HG03565 (cell line): Measurements from ENCODE around the gene MAGI2.

Experiments
- ATAC-seq: cut with Tn5 transposase; IDR thresholded peaks from one replicate; pipeline ENCODE4 v1.9.1; 2021; ENCODE audit warnings: mild to moderate bottlenecking, moderate library complexity; ENCODE audit not compliant: unreplicated experiment

The MAGI2 gene

DNA sequence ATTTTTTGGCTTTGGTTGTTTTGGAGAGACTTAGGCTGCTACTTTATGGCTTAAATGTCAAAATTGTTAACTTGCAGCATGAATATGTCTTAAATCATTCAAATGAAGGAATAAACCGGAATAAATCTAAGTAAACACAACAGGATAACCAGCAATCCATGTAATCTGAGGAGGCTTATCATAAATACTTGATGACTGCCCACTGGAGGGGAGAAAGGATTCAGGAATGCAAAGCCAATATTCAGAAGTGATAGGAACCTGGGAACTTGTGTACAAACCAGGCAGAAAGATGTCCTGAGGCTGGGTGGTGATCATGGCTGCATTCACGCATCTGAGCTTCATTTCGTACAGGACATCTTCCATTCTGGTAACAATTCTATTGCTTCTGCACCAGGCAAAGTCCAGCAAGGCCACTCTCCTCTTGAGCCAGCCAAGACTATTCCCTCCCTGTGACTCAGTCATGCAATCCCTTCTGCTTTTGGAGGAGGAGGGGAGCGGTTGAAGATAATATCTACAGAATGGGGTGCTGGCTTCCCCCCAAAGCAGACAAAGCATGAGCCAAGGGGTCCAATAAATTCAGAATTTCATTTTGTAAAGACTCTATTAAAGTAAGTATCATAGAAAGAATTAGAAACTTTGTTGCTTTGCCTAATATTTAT lies 1280.4 kb downstream of the MAGI2 start:
- no peak for ATAC-seq

DNA sequence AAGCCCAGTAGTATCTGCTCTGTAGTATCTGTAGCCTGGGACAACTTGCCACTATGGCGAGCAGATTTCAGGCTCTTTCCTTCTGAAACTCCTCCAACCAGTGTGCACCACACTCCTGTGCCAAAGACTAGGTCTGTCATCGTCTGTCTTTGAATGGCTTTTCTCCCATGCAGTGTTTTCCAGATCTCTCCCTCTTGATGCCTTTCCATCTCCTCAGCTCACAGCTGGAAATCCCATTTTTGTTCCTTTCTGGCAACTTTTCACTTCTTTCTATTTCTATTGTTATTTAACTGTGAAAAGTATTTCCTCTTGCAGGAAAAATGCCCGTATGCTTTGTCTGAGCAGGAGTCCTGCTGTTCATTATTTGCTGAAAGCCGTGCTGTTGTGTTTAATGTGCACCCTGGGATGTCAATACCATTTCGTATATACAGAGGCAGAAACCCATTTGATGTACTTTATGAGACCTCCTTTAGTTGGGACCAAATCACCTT lies 1281.2 kb downstream of the MAGI2 start:
- no peak for ATAC-seq

DNA sequence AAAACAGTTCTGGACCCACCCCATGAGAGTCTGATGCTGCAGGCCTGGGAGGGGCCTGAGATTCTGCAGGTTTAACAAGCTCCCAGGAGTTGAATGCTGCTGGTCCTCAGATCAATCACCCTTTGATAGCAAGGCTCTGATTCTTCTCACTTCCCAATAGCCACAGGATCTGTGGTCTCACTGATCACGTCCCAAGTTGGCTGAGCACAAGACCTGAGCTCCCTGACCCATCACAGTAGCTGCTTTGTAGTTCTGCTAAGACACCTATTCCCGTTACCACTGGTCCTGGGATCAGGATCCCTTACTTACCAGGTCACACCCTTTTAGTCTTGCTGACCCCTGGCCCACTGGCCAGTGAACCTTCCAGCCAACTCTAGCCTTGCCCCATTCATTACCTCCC lies 1282.1 kb downstream of the MAGI2 start:
- no peak for ATAC-seq

DNA sequence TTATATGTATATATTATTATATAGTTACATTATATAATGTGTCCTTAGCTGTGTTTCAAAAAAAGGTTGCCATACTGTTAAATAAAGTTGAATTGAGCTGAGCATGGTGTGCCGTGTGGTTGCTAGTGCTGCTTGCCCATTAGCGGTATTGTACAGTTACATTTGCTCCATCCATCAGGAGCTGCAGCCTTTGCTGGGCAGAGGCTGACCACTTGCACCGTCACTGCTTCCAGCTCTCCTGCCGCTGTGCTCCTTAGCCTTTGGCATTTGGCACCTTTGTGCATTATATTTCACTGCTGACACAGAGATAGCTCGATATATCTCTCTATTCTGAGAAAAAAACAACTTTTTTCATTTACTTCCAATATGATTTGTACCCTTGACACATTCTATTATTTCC lies 1282.7 kb downstream of the MAGI2 start:
- no peak for ATAC-seq

DNA sequence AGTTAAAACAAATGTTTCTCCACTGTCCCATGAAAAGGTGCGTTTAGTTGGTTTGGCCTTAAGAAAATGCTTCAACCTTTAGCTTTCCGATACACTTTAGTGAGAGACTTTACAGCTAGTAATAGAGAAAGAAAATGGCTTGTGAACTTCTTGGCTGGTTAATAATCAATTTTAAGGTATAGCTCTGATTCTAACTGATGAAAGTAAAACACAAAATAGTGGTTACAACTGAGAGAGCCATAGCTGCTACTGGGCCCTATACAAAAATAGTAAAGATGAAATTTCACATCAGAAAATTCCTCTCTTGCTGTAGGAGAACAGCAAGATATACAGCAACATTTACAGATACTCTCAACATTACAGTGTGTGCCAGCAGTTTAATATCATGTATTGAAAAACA lies 1283.5 kb downstream of the MAGI2 start:
- ATAC-seq: no peak

DNA sequence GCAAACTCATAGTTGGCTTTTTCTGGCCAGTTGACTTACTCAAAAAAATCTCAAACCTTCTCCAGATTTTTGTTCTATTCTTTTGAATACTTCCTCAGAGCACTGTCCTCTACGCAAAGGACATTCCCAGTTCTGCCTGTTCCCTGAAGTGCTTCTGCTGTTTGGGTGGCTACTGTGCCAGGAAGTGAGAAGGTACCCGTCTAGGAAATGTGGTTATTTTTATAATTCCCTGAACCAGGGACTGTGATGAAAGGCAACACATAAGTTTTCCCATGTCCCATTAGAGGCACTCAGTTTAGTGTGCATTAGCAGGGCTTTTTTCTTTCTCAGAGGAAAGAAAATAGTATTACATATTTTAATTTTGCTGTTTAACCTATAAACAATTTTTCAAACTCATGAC lies 1284.6 kb downstream of the MAGI2 start:
- no peak for ATAC-seq

DNA sequence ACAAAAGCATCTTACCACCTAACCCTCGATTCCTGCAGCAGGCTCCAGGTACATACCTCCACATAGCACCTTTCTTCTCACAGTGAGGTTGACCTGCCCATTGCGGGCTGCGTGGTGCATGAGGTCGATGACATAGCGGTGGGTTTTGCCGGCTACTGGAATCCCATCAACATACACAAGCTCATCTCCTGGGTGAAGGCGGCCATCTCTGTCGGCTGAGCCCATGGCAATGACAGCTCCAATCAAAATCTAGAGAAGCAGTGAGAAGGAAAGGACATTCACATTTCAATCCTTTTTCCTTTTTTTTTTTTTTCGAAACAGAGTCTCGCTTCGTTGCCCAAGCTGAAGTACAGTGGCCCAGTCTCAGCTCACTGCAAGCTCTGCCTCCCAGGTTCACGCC lies 1285.6 kb downstream of the MAGI2 start:
- ATAC-seq: no peak

DNA sequence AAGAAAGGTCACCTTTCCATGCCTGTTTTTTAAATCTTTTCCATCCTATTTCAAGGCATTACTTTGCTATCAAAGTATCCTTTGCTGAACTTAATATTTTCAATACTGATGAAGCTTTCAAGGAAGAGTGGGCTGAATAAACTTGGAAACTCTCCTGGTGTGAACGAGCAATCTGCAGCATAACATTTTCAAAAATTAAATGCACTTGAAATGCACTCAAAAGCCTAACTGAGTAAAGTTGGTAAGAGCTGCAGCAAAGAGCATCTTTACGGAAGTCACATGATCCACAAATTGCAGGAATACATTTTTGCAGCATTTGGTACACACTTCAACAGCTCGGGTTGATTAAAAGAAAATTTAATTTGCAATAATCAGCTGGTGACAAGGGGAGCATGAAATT lies 1287.6 kb downstream of the MAGI2 start:
- ATAC-seq: no peak

DNA sequence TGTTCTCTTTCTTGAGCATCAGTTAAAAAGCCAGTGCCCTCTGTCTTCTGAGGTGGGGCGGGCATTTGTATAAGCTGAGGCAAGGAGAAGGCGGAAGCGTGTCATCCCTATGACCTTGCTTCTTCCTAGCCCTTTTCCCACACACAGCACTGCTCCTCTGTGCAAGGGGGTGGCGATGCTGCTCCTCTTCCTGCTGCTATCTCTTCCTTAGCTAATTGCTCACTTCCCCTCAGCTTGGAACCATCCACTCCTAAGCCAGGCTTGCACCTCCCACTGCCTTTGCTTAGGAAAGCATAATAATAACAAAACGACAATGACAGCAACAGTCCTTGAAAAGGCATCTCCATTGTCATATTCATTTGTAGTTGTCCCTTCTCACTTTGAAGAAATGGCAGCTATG lies 1288.0 kb downstream of the MAGI2 start:
- ATAC-seq: no peak

DNA sequence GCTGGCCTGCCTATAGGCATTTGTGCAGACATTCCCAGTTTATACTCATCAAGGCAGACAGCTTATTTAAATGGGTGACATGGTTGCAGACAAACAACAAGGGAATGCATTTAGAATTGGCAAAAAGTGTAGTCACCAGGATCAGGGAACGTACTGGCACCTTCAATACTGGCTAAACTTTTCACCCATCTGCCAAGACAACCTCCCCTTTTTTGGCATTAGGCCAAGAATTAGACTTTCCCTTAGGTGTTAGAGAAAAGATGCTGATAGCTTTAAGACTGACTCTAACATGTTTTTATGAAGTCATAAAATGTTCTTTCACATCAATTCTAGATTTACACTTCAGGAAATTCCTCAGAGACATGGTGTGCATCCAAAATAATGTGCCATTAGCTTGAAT lies 1289.0 kb downstream of the MAGI2 start:
- no peak for ATAC-seq

DNA sequence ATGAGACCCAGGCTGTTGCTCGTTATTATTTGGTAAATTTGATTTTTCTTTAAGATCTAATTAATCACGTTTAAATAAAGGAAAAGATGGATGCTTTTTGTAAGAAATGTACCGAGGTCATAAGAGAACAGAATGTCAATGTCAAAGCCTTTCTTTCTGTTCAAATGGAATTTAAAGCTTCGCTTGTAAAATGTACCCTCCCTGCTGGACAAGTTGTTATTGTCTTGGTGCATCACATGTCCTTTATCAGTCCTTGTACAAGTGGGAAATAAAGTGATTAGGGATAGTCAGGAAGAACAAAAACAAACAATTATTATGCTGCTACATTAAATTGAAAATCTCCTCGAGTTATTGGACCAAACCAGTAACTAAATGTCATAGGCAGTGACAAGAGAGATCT lies 1291.7 kb downstream of the MAGI2 start:
- ATAC-seq: no peak

DNA sequence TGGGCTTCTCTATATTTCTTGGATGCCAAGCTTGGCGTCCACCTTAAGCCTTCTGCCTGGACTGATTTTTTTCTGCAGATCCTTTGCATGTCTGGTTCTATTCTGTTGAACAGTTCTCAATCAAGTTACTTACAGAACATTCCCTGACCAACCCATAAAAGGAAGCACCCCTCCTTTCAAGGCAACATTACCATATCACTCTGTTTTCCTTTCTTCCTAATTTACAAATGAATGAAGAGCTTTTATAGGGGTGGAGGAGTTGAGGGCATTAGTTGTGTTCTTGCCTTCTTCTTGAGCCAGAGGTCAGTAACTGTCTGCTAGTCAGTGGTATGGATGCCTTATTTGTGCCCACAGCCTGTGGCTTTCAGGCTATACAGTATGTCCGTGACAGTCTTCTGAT lies 1293.9 kb downstream of the MAGI2 start:
- no peak for ATAC-seq

DNA sequence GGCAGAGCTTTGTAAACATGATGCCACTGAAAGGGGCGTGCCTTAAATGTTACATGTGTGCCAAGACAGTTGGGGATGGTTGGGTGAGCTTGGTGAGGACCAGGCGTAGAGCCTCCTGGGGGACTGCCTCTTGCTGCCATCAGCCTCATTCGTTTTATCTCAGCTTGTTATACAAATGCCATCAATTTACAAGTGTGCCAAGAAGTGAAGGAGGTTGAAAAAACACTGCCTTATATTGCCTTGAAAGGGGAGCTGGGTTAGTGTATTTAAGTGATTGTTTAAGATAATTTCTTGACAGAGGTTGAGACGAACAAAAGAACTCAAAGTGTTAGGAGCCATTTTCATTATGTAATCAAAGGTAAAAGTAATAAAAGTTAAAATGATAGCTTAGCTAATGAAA lies 1300.2 kb downstream of the MAGI2 start:
- ATAC-seq: no peak

DNA sequence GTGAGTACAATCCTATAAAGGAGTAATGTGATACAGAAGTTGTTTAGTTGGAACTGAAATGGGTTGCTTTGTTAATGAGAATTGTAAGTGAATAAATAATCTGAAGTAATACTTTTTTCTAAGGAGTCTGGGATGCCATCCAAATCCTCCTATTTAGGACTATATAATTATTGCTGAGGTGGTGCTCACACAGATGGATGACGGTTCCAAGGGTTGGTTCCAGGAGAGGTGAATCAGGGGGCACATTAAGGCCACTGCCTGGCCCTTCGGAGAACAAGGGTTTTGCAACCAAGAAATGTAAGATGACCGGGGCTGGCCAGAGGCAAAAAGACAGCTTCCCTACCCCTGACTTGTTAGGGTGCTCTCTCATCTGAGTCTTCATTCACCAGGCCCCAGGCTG lies 1302.2 kb downstream of the MAGI2 start:
- no peak for ATAC-seq

DNA sequence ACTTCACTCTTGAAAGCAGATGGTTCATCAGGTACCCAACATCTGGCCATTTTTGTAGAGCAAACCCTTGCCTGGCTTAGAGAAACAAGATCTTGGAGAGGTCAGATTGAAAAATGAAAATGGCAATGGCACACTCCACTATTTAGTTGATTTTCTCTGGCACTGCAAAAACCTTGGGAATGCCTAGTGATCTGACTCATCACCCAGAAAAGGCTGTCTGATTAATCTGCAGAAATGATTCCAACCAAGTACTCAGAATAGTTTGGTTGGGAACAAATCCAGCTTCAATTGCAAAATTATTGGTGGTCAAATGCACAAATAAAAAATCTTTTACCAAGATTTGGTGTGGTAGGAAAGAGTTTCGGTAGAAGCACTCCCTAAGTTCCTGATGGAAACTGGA lies 1303.7 kb downstream of the MAGI2 start:
- ATAC-seq: no peak

DNA sequence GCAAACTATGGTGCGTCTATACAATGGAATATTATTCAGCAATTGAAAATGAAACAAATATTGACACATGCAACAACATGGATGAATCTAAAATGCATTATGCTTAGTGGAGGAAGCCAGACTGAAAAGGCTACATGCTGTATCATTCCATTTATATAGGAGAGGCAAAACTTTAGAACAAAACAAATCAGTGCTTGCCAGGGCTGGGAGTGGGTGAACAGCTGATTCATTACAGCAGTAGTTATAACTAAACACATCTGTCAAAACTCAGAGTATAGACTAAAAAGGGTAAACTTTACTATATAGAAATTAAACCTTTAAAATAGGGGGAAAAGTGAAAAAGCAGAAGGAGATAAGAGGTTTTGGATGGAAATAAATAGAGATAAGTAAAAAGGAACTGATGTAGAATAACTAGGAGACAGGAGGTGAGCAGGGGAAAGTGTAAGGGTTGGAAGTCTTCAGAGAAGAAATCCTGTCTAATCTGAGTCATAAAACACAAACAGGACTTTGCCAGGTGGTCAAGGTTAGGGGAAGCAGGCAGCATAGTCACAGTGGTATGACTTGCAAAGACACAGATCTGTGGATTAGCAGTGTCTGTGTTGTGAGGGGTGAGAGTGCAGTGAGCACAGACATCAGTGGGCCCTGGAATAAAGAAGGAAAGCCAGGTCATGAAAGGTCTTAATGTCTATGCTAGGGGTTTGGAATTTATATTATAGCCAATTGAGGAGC lies 1305.1 kb downstream of the MAGI2 start:
- no peak for ATAC-seq

DNA sequence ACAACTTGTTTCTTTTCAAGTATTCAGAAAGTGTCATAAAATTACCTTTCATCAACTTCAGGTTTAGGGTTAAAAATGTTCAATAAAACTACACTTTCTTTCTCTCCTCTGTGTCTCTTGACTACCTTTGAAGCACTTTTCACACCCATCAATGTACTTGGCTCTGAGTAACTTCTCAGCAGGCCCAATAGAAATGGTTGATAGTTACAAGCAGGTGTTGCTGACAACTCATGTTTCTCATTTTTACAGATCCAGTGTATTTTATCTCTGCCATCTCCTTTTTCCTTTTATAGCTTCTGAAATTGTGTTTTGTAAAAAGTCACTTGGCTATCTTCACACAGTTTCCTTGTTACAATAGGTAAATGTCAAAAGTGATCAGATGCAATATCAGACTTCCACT lies 1306.9 kb downstream of the MAGI2 start:
- ATAC-seq: no peak

DNA sequence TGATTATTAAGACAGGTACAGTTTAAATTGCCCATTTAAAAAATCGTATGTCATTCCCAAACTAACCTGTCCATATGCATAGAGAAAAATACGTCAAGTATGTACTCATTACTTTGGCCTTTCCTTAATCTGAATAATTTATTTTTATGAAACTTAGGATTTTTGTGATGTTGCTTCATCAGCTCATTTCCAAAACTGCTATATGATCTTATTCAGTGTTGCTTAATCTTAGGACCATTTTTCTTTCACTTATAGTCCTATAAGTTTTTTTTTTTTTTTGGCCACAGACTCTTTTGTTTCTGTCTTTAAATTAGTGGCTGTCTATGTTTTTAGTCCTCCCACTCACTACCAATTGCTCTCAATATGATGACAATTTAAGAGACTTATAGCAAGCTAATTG lies 1309.8 kb downstream of the MAGI2 start:
- ATAC-seq: no peak

DNA sequence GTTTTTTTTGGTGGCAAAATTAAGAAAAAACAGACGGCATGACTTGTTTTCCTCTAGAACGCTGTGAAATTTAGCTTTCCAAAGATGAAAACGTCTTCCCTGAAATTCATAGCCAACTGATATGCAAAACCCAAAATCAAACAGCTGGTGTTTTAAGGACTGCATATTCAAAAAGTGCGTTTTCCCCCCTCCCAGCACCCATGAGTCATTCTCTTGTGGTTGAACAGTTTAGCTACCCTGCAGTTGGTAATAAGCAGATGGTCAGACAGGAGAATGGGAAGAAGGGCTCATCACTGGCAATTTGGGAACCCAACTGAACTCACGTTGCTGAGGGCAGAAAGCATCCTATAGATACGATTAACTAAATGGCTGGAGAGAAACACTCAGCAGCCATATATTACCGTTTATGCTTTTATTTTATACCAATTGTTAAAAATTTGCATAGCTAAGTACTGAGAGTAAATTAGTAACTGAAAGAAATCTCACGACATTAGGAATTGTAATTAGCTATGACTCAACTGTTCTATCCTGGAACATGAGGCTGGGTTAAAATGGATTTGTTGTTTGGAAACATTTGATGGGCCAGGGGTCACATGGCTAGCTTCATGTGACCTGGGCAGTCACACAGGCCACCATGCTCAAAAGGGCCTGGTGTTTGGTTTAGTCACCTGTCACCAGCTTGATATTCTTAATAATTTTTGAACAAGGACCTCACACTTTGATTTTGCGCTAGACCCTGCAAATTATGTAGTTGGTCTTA lies 1311.8 kb downstream of the MAGI2 start:
- no peak for ATAC-seq

DNA sequence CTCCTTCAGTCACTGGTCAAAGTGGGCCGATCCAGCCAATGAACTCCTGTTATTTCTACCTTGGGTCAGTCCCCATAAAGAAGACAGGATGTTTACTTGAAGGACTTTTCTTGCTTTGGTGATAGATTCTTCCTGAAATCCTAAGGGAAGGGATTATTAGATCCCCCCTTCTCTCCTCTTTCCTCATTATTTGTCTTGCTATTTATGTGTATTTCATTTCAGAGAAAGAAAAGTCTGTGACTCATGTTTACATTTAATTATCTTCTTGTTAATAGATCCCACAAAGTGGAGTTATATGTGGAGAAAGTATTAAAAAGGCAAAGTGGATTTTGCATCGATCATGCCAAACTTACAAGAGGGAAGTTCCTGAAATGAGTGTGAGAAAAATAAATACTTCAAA lies 1313.4 kb downstream of the MAGI2 start:
- ATAC-seq: no peak

DNA sequence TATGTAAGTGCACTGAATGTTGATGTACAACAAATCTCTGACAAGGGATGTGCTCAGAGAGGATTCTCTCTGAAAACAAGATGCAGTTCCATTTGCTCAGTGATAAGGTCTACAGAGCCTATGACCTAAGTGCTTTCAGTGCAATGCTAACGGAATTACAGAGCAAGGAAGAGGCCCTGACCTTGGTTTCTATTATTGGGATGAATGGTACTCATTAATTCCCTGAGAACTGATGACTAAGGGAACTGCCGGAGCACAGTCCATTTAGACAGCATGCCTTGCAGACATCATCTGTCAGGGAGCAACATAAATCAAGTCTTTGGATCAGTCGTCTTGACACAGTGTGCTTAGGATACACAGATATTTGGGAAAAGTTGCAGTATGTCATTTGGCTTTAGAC lies 1314.1 kb downstream of the MAGI2 start:
- no peak for ATAC-seq

DNA sequence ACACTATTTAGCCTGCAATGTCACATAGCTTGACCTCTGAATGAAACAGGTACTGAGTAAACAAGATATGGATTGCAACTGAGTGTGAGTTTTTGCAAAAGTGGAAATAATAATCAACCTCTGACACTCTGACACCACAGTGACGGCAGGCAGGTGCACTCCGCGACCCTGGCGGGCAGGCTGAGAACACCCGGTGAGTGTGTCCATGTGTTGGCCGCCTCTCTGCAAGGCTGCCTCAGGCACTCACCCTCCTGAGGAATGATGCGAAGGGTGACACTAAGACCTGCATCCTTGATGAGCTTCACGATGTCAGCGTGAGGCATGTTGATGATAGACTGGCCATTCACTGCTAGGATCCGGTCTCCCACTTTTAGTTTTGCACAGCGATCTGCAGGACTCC lies 1318.7 kb downstream of the MAGI2 start:
- no peak for ATAC-seq
